Measurements from ENCODE around the gene TLCD5.

- TF ChIP-seq EZH2phosphoT487 (IDR thresholded peaks at IDR 0.05; ENCODE audit: borderline replicate concordance, low read length) (no peak), CTCF (conservative IDR thresholded peaks at IDR 0.05; ENCODE audit: low read depth, low read length) (no peak)
Observed at GRCh38 chr11:120358729-120359128, 33.6 kb downstream of the TLCD5 start.
